Measurements from ENCODE around the gene MBD3. TPM values are rescaled to one million over a fixed set of nuclear protein-coding genes. Genes with fewer than 3 reads are reported as not detected.
A peak's percentile ranks its signal among the peaks of the same experiment; 100 is the strongest.

The MBD3 gene
- total RNA-seq, 1 experiment from 2014 or later, result 164 TPM

- no peak for DNase-seq (ENCODE audit: low spot score)
- in situ Hi-C loops (cut with HindIII; ENCODE audit: low sequenced_read_pairs), result no loop called here
These were observed 15.4 kb downstream of the MBD3 start for GRCh38 chr19:1577090-1577928.

DNA sequence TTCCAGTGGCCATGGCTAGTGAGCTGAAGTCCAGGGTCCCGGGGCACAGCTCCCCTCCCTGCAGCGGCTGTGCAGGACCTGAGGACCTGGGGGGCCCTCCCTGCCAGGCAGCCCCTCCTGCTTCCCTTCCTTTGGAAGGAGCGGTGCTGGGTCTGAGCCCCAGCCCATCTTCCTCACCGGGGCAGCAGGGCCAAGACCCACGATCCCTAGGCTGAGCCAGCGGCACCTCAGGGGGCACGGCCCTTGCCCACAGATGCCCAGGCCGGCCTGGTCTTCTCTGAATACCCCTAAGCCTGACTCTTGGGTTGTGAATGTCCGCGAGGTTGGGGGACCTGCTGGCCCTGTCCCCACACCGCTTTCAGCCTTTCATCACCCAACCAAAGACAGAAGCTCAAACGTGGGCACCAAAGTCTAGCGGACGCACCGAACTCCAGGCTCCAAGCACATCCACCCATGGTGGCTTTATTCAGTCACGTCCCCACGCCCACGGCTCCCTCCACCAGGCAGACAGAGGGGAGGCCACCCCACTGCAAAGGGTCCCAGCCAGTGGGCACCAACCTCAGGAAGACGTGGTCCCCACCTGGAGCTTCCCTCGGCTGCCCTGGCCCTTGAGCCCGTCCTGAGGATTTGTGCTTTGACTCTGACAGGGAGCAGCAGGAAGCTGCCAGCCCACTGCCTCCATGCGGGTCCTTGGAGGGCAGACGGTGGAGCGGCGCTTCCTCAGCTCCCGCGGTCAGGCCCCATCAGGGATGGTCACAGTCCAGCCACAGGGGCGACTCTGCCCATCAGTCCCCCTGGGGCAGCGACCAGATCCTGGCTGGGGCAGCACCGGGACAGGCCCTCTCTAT is 16.2 kb downstream of the MBD3 start:
- DNase-seq (ENCODE audit: low spot score), result no peak
- in situ Hi-C loops (cut with HindIII; ENCODE audit: low sequenced_read_pairs), result no loop called here

DNA sequence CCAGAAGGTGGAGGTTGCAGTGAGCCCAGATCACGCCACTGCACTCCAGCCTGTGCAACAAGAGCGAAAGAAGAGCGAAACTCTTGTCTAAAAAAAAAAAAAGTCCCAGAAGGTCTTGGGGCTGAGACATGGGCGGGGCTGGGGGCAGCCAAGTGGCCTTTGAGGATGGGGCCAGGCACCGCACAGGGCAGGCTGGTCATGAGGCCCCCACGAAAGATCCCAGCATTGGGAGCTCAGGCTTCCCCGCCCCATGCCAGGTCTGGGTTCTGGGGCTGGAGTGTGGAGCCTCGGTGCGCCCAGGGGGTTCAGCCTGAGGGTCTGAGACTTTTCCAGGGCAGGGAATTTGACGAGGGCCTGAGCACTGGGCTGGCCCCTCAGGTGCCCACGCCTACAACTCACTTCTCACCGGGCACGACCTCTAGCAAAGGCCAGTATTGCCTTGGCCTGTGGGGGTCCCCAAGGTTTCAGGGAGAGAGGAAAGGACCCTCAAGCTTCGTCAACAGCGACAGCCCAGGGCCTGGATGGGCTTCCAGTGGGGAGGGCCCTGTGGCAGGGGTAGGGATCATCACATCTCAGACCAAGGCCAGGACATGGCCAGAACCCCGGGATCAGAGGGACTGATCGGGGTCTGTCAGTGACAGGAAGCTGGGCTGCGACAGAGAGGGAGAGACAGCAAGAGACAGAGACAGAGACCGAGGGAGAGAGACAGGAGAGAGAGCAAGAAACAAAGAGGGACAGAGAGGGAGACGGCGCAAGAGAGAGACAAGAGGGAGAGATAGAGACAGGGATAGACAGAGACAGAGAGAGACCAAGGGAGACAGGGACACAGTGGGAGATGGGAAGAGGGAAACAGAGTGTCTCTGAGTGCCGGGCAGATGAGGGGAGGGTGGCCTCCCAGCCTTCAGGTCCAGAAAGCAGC is 17.1 kb downstream of the MBD3 start:
- DNase-seq (ENCODE audit: low spot score), result no peak
- in situ Hi-C loops (cut with HindIII; ENCODE audit: low sequenced_read_pairs), result no loop called here

GRCh38 chr19:1574354-1575136 is 18.1 kb downstream of the MBD3 start:
- DNase-seq (ENCODE audit: low spot score), result no peak
- in situ Hi-C loops (cut with HindIII; ENCODE audit: low sequenced_read_pairs), result no loop called here

GRCh38 chr19:1572795-1573194 is 19.9 kb downstream of the MBD3 start:
- DNase-seq (ENCODE audit: low spot score), result no peak
- in situ Hi-C loops (cut with HindIII; ENCODE audit: low sequenced_read_pairs), result no loop called here

DNA sequence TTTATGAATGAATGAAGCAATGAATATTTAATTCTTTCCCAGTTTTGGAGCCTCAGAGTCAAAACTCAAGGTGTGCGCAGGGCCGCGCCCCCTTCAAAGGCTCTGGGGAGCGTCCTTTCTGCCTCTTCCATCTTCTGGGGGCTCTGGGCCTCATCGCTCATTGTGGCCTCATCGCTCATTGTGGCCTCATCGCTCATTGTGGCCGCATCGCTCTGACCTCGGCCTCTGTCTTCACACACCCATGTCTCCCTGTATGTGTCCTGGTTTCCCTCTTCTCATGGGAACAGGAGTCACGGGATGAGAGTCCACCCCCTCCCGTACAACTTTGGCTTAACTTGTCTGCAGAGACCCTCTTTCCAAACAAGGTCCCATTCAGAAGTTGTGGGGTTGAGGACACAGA is 21.3 kb downstream of the MBD3 start:
- in situ Hi-C loops (cut with HindIII; ENCODE audit: low sequenced_read_pairs), result no loop called here
- no peak for DNase-seq (ENCODE audit: low spot score)

DNA sequence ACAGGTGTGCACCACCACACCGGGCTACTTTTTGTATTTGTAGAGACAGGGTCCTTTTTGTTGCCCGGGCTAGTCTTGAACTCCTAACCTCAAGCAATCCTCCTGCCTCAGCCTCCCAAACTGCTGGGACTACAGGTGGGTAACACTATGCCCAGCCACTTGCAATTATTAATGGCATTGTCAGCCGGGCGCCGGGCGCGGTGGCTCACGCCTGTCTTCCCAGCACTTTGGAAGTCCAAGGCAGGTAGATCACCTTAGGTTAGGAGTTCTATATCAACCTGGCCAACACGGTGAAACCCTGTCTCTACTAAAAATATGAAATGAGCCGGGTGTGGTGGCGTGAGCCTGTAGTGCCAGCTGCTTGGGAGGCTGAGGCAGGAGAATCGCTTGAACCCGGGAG is 21.8 kb downstream of the MBD3 start:
- in situ Hi-C loops (cut with HindIII; ENCODE audit: low sequenced_read_pairs), result no loop called here
- no peak for DNase-seq (ENCODE audit: low spot score)

DNA sequence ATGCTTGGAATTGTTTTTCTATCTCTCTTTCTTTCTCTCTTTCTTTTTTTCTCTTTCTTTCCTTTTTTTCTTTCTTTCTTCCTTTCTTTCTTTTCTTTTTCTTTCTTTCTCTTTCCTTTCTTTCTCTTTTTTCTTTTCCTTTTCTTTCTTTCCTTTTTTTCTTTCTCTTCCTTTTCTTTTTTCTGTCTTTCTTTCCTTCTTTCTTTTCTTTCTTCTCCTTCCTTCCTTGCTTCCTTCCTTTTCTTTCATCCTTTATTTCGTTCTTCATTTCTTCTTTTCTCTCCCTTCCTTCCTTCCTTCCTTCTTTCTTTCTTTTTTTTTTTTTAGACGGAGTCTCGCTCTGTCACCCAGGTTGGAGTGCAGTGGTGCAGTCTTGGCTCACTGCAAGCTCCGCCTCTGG is 22.7 kb downstream of the MBD3 start:
- DNase-seq (ENCODE audit: low spot score), result no peak
- in situ Hi-C loops (cut with HindIII; ENCODE audit: low sequenced_read_pairs), result no loop called here

DNA sequence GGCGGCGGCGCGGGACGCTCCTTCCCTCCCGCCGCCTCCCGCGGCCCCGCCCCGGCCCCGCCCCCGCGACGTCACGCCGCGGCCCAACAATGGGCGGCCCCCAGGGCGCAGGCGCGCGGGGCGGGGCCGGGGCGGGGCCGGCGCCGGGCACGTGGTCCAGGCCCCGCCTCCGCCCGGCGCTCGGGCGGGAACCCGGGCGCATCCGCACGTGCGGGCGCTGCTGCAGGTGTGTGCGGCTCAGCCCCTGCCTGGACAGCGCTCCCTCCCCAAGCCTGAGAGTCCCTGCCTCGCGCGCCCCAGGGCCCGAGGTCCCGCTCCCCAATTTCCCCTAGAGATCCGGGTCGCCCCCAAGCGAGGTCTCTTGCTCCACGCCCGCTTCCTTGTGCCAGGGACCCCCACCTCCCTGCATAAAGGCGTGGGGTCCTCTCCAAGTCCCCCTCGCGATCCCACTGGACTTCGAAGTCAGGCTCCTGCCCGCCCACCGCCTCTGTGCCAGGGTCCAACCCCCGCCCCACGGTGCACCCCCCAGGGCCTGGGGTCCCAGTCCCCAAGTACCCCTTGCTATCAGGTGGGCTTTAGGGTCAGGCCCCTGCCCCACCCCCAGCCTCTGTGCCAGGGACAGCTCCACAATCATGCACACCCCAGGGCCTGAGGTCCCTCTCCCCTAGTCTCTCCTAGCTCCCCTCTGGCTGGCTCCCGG is 24.2 kb downstream of the MBD3 start, which contains the start of gene MEX3D:
MEX3D (minus strand) TSS at position 6 of the 700 bp plus-strand sequence. CDS start 267 bp downstream, outside the sequence.
- peak; percentile 66 for DNase-seq (ENCODE audit: low spot score)
- in situ Hi-C loops (cut with HindIII; ENCODE audit: low sequenced_read_pairs), result no loop called here

DNA sequence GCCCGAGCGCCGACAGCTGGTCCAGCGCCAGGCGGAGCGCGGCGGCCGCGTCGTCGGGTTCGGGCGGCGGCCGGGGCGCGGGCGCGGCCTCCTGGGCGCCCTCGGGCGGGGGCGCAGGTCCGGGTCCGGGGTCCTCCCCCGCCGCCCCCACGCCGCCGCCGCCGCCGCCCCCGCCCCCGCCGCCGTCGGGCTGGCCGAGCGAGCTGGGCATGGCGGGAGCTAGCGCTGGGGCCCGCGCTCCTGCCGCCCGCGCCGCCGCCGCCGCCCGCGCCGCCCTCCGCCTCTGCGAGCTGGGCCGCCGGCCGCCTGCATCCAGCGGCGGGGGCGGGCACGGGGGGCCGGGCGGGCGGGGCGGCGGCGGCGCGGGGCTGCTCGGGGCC is 24.8 kb downstream of the MBD3 start:
- in situ Hi-C loops (cut with HindIII; ENCODE audit: low sequenced_read_pairs), result no loop called here
- DNase-seq (ENCODE audit: low spot score), result no peak

- DNase-seq (ENCODE audit: low spot score), result no peak
- in situ Hi-C loops (cut with HindIII; ENCODE audit: low sequenced_read_pairs), result no loop called here
These were observed 25.4 kb downstream of the MBD3 start for GRCh38 chr19:1567116-1567847.

- peak; percentile 53 for DNase-seq (ENCODE audit: low spot score)
- in situ Hi-C loops (cut with HindIII; ENCODE audit: low sequenced_read_pairs), result no loop called here
These were observed 26.1 kb downstream of the MBD3 start for GRCh38 chr19:1566392-1567115.

DNA sequence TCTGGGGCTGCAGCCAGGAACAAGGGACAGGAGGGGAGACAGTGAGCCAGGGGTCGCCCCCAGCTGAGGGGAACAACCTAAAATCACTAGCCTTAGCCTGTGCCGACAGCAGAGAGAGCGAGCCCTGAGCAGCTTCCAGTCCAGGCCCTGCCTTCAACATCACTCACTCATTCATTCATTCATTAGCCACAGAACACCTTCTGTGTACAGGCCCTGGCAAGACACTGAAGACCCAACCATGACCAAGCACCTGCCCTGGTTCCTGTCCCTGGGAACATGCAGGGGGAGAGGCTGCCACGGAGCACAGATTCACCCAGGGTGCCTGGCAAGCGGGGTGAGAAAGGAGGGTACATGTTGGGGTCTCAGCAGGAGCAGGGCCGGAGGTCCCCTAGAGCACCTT is 29.4 kb downstream of the MBD3 start:
- in situ Hi-C loops (cut with HindIII; ENCODE audit: low sequenced_read_pairs), result no loop called here
- no peak for DNase-seq (ENCODE audit: low spot score)

DNA sequence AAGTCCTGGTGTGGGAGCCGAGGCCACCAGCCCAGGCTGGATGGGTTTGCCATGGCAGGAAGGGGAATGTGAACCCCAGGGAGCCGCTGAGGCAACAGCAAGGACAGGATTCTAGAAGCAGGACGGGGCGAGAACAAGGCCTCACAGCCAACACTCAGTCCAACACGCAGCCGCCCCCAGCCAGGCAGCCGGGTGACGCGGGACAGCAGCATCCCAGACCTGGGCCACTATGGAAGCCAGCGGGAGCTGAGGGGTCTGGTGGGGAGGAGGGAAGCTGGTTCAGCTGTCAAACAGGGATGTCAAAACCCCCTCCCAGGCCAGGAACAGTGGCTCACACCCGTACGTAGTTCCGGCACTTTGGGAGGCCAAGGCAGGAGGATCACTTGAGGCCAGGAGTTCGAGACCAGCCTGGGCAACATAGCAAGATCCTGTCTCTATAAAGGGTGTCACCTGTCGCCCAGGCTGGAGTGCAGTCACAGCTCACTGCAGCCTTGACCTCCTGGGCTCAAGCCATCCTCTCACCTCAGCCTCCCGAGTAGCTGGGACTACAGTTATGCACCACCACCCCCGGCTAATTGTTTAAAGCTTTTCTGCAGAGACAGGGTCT is 31.3 kb downstream of the MBD3 start:
- in situ Hi-C loops (cut with HindIII; ENCODE audit: low sequenced_read_pairs), result no loop called here
- DNase-seq (ENCODE audit: low spot score), result no peak

DNA sequence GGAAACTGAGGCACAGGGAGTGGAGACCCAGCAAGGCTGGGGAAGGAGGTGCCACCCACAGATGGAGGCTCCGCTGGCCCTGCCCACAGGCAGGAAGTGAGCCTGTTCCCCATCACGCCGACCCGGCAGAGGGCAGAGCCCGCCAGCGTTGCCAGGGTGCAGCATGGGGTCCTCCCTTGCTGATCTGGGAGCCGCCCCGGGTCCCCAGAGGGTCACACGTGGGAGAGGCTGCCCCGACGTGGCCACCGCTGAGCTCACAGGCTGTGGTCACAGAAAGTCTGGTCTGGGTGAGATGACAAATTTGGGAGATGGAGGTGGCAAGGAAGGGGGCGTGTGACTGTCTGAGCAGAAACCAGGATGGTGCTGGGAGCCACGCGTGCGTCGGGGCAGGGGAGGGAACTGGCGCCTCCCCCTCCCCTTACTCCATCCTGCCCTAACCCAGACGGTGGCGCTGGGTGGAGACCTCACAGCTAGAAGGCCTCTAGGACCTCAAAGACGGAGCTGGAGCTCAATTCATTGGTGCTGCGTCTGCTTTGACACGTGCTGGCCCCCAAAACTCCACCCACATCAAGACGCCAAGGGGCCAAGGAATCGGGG is 32.3 kb downstream of the MBD3 start:
- in situ Hi-C loops (cut with HindIII; ENCODE audit: low sequenced_read_pairs), result no loop called here
- no peak for DNase-seq (ENCODE audit: low spot score)

- DNase-seq (ENCODE audit: low spot score), result no peak
- in situ Hi-C loops (cut with HindIII; ENCODE audit: low sequenced_read_pairs), result no loop called here
These were observed 34.1 kb downstream of the MBD3 start for GRCh38 chr19:1558552-1558951.
